ENCODE results near the gene TSPAN17. TPM values are rescaled to one million over a fixed set of nuclear protein-coding genes. Genes with fewer than 3 reads are reported as not detected.

Gene TSPAN17
- polyA plus RNA-seq, 1 experiment = 40.9 TPM

DNA sequence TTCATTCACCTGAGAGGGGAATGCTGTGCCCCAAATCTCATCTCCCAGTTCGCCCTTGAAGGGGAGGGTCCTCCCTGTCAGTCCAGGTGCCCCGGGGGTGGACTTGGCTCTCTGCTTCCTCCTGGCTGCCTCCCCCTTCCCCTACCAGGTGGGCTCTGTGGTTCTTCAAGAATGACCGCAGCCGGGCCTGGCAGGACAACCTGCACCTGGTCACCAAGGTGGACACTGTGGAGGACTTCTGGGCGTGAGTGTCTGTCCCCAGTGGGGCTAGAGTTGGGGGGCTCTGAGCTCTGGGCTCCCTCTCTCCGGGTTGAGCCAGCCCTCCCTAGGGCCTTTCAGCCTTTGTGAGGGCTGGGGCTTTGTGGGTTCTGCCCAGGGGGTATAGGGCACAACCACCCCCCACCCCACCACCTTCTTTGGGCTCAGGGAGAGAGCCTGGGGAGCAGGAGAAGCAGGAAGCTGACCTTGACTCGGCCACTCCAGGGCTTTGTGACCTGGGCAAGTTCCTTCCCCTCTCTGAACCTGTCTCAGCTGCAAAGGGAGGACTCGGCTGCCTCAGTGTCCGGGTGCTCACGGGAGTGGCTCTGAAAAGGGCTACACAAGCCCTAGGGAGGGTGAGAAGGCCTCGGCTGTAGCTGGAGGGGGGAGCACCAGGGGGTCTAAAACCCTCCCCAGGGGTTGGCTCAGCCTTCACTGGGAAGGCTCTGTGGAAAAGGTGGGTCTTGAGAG is 3.6 kb upstream of the TSPAN17 start:
- H3K27me3 ChIP-seq (ENCODE audit: control insufficient read depth, insufficient read depth, low read length) = peaks cover 13% of the 10 kb centered on the region
- TF ChIP-seq, protein P1, sequence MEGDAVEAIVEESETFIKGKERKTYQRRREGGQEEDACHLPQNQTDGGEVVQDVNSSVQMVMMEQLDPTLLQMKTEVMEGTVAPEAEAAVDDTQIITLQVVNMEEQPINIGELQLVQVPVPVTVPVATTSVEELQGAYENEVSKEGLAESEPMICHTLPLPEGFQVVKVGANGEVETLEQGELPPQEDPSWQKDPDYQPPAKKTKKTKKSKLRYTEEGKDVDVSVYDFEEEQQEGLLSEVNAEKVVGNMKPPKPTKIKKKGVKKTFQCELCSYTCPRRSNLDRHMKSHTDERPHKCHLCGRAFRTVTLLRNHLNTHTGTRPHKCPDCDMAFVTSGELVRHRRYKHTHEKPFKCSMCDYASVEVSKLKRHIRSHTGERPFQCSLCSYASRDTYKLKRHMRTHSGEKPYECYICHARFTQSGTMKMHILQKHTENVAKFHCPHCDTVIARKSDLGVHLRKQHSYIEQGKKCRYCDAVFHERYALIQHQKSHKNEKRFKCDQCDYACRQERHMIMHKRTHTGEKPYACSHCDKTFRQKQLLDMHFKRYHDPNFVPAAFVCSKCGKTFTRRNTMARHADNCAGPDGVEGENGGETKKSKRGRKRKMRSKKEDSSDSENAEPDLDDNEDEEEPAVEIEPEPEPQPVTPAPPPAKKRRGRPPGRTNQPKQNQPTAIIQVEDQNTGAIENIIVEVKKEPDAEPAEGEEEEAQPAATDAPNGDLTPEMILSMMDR (IDR thresholded peaks at IDR 0.05; ENCODE audit: low read depth, low read length) = no peak
- POLR2A ChIA-PET = interaction anchor here (0.6 kb wide), 2 partner anchors 22 to 100 kb away, joined by 3 to 5 read pairs; no protein-coding TSS in a partner anchor
- CTCF ChIA-PET = interaction anchor here (0.7 to 2.1 kb wide), 3 partner anchors 17 to 70 kb away, joined by 4 to 6 read pairs (median 5); no protein-coding TSS in a partner anchor
- H3K4me3 ChIP-seq (ENCODE audit: low read depth, low read length) = no peak overlapping the region
- no peaks in the 10 kb centered on the region; the same call in 1 of the 2 replicates for H3K9me3 ChIP-seq (ENCODE audit: control insufficient read depth, insufficient read depth, low read length)
- no peak overlapping the region for H3K27ac ChIP-seq (ENCODE audit: low read depth, low read length)
- no peak for DNase-seq (ENCODE audit: low read depth, low spot score)

DNA sequence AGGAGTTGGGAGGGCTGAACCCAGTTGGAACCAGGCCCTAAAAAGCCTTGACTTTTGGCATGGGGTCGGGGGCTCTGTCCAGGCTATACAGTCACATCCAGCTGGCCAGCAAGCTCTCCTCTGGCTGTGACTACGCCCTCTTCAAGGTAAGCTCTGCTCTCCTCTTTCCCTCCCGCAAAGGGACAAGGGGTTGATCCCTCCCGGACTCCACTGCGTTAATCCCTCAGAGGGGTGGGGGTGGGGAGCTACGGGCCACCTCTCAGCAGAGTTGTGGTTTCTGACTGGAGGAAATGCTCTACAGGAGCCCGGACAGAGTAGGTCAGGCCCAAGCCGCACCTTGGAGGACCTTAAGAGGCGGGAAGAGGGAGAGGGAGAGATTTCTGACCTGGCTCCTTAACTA is 3.0 kb upstream of the TSPAN17 start:
- Histone ChIP-seq H3K27me3 (ENCODE audit: control insufficient read depth, insufficient read depth, low read length) (peaks cover 10% of the 10 kb centered on the region), H3K27ac (ENCODE audit: low read depth, low read length) (no peak overlapping the region), H3K9me3 (ENCODE audit: control insufficient read depth, insufficient read depth, low read length) (no peaks in the 10 kb centered on the region; the same call in 1 of the 2 replicates), H3K4me3 (ENCODE audit: low read depth, low read length) (no peak overlapping the region)
- POLR2A ChIA-PET = interaction anchor here (0.6 kb wide), 2 partner anchors 22 to 100 kb away, joined by 3 to 5 read pairs; no protein-coding TSS in a partner anchor
- no peak for DNase-seq (ENCODE audit: low read depth, low spot score)
- CTCF ChIA-PET = interaction anchor here (0.7 to 2.1 kb wide), 3 partner anchors 17 to 71 kb away, joined by 4 to 6 read pairs (median 5); no protein-coding TSS in a partner anchor
- TF ChIP-seq, protein P1 (IDR thresholded peaks at IDR 0.05; ENCODE audit: low read depth, low read length) = no peak

DNA sequence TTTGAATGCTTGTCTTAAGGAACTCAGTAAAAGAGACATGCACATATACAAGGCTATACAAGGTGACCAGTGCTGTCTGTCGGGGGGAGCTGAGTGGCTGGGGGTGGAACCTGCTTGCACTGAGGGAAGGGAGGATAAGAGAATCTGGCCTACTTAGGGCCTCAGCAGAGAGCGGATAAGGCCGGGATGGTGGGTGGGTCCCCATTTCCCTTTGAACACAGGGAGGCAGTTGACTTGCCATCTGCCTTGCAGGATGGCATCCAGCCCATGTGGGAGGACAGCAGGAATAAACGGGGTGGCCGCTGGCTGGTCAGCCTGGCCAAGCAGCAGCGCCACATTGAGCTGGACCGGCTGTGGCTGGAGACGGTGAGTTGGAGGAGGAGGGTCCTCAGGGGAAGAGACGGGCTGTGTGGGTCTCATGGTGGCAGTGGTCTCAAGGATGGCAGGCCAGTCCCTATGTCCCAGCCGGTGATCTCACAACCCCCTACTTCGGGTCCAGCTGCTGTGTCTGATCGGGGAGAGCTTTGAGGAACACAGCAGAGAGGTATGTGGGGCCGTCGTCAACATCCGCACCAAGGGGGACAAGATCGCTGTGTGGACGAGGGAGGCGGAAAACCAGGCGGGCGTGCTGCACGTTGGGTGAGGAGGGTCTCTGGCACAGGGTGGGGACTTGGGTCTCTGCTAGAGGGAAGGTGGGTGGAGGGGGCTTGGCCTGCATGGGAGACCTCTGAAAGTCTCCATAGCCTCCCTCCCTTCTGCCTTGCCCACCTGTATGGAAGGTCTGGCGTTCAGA is 2.2 kb upstream of the TSPAN17 start:
- no peak for DNase-seq (ENCODE audit: low read depth, low spot score)
- Histone ChIP-seq H3K27me3 (ENCODE audit: control insufficient read depth, insufficient read depth, low read length) (peaks cover 4% of the 10 kb centered on the region), H3K9me3 (ENCODE audit: control insufficient read depth, insufficient read depth, low read length) (no peaks in the 10 kb centered on the region; the same call in 1 of the 2 replicates), H3K4me3 (ENCODE audit: low read depth, low read length) (no peak overlapping the region), H3K27ac (ENCODE audit: low read depth, low read length) (no peak overlapping the region)
- ChIA-PET CTCF (interaction anchor here (1.5 to 2.1 kb wide), 2 partner anchors 16 to 23 kb away, joined by 5 to 6 read pairs; no protein-coding TSS in a partner anchor), POLR2A (no interaction called here)
- TF ChIP-seq, protein P1 (IDR thresholded peaks at IDR 0.05; ENCODE audit: low read depth, low read length) = no peak

DNA sequence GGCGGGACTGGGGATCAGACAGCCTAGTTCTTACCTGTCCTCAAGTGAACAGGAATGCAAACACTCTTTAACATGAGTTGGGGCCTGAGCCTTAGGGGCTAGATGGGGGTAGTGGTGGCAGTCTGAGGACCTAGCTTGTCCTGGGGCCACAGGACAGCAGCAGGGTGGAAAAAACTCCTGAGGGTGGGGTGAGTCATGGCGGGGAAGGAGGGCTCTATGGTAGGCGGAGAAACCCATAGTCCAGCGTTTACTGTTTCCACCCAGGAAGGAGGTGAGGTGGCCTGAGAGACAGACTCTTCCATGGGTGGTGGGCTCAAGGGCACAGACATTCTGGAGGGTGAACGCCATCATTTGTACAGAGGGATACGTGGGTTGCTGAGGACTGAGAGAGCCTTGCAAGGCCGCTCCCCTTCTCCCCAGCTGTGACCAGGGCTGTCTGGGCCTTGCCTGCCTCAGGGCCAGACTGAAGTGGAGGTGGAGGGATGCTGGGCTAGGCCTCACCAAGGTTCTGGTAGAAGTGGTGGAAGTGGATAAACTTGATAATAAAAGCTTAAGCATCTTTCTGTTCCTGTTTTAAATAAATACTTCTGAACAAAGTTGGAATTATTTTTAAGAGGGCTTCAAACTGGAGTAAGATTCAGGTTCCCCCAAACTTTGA is 1.1 kb upstream of the TSPAN17 start:
- H3K4me3 ChIP-seq (ENCODE audit: low read depth, low read length) = no peak overlapping the region
- ChIA-PET CTCF (interaction anchor here (0.6 to 7.2 kb wide), 8 partner anchors 12 to 917 kb away, joined by 3 to 112 read pairs (median 6); no protein-coding TSS in a partner anchor), POLR2A (interaction anchor here (0.9 to 1.3 kb wide), 3 partner anchors 16 to 257 kb away, joined by 3 to 9 read pairs (median 4); partner anchors contain the start of genes EIF4E1B and SNCB)
- no peaks in the 10 kb centered on the region for H3K27me3 ChIP-seq (ENCODE audit: control insufficient read depth, insufficient read depth, low read length)
- no peak for DNase-seq (ENCODE audit: low read depth, low spot score)
- TF ChIP-seq, protein P1 (IDR thresholded peaks at IDR 0.05; ENCODE audit: low read depth, low read length) = no peak
- H3K27ac ChIP-seq (ENCODE audit: low read depth, low read length) = peak overlapping the region; percentile 31
- no peaks in the 10 kb centered on the region; the same call in 1 of the 2 replicates for H3K9me3 ChIP-seq (ENCODE audit: control insufficient read depth, insufficient read depth, low read length)

All from AG04450 (cell line).